Sigmoid colon (tissue), 7 donors: ENCODE measurements around the gene SPRY2. TPM values are rescaled to one million over a fixed set of nuclear protein-coding genes. Genes with fewer than 3 reads are reported as not detected.

ENCODE experiments used
- DNase-seq: peaks from one replicate; pipeline ENCODE4 v3.0.0-alpha.2; 2019
- H3K27ac ChIP-seq, 4 donors: fragments of 200-600 bp; sonication (generic); one replicate each; pipeline ENCODE4 v1.5.1; 2016 to 2019; ENCODE audit warnings: mild to moderate bottlenecking in 1 of 4
- H3K27me3 ChIP-seq, 3 donors: fragments of 200-600 bp; sonication (generic); one replicate each; pipeline ENCODE4 v1.5.1; 2019; ENCODE audit warnings: mild to moderate bottlenecking in 1 of 3
- H3K36me3 ChIP-seq, 4 donors: fragments of 200-600 bp; sonication (generic); one replicate each; pipeline ENCODE4 v1.5.1; 2016 to 2019
- H3K4me1 ChIP-seq, 4 donors: fragments of 200-600 bp; sonication (generic); one replicate each; pipeline ENCODE4 v1.5.1; 2017 to 2019
- H3K4me3 ChIP-seq, 4 donors: fragments of 200-600 bp; sonication (generic); one replicate each; pipeline ENCODE4 v1.5.1; 2017 to 2019; ENCODE audit warnings: mild to moderate bottlenecking in 2 of 4, moderate library complexity in 1 of 4
- H3K9me3 ChIP-seq, 4 donors: fragments of 200-600 bp in 3 of 4; sonication (generic) in 3 of 4; one replicate each; pipeline versions ENCODE4 v1.5.1 to v1.6.1; 2013 to 2019
- CTCF ChIP-seq, 4 experiments: fragments of 450-650 bp in 3 of 4; fragments of 200-600 bp in 1 of 4; IDR thresholded peaks; one replicate each; pipeline ENCODE4 v1.5.1; 2016 to 2019; ENCODE audit warnings: antibody characterized with exemption in 4 of 4, mild to moderate bottlenecking in 3 of 4, moderate library complexity in 2 of 4
- EP300 ChIP-seq, 4 donors: sonication (generic); formaldehyde crosslinking; IDR thresholded peaks; one replicate each; pipeline ENCODE4 v1.6.1; 2017; ENCODE audit warnings: antibody characterized with exemption in 4 of 4
- POLR2A ChIP-seq, 2 donors: fragments of 450-650 bp; IDR thresholded peaks; one replicate each; pipeline ENCODE4 v1.6.1; 2016; ENCODE audit warnings: antibody characterized with exemption in 2 of 2, mild to moderate bottlenecking in 2 of 2, moderate library complexity in 2 of 2
- POLR2AphosphoS5 ChIP-seq, 4 donors: sonication (generic); formaldehyde crosslinking; IDR thresholded peaks; one replicate each; pipeline ENCODE4 v1.6.1; 2017; ENCODE audit warnings: antibody characterized with exemption in 4 of 4
- WGBS, 2 donors: extraction: QIAGEN DNeasy Blood & Tissue Kit; methylation state at CpG; one replicate each; pipeline ENCODE4 v1.1.7; 2013; 5-methylcytosine and 5-hydroxymethylcytosine counted together
- intact Hi-C: fragments of 100-400 bp; cut with DNase I; formaldehyde crosslinking; loops from one replicate; pipeline ENCODE4 v1.15.1; 2023
- polyA plus RNA-seq, 3 donors: library from polyadenylated mRNA; stranded (reverse); fragments of 200-250 nt; gene quantifications; one replicate each; pipeline ENCODE4 v1.2.3, GENCODE V29; 2013
- total RNA-seq, 4 donors: library from RNA; depleted of rRNA; stranded (reverse); fragments of >200 nt; gene quantifications; one replicate each; pipeline ENCODE4 v1.1.0, GENCODE V29; 2016
- donor health status: healthy with polysubstance abuse.
- donor health status: Bipolar disorder and iron deficiency.
- donor health status: healthy.

The SPRY2 gene
- total and polyA plus RNA-seq, 7 donors: 27.7 to 74.2 (median 33.5) TPM

GRCh38 chr13:80338781-80339562 lies 2.0 kb downstream of the SPRY2 start:
- Histone ChIP-seq H3K36me3 (peaks cover 0 to 19% (median 2%) of the 10 kb centered on the region in 4 donors), H3K4me1 (peaks cover 0 to 15% (median 10%) of the 10 kb centered on the region in 4 donors), H3K27me3 (no peaks in the 10 kb centered on the region), H3K9me3 (no peaks in the 10 kb centered on the region), H3K4me3 (peak overlapping the region; percentile 63 to 73 (median 67)), H3K27ac (peak overlapping the region; percentile 88 to 92 (median 90))
- TF ChIP-seq POLR2A (IDR thresholded peaks at IDR 0.05) (peak in 1 of 2 donors; percentile 47), CTCF (IDR thresholded peaks at IDR 0.05) (no peak), POLR2AphosphoS5 (IDR thresholded peaks at IDR 0.05) (peak in 3 of 4 donors; percentile 21 to 67 (median 64)), EP300 (IDR thresholded peaks at IDR 0.05) (no peak)
- intact Hi-C loops: no loop called here
- WGBS, 2 donors: 1% methylated on average over 40 of the region's 40 CpGs
- DNase-seq: peak; percentile 85

- Histone ChIP-seq H3K4me3 (peak overlapping the region; percentile 63 to 73 (median 67)), H3K36me3 (peaks cover 0 to 24% (median 2%) of the 10 kb centered on the region in 4 donors), H3K27ac (peak overlapping the region; percentile 88 to 92 (median 90)), H3K27me3 (no peaks in the 10 kb centered on the region), H3K4me1 (peaks cover 0 to 11% (median 7%) of the 10 kb centered on the region in 4 donors), H3K9me3 (no peaks in the 10 kb centered on the region)
- DNase-seq: no peak
- TF ChIP-seq CTCF (IDR thresholded peaks at IDR 0.05) (no peak), POLR2AphosphoS5 (IDR thresholded peaks at IDR 0.05) (no peak)
- WGBS, 2 donors: 13 to 60% methylated on average over 26 of the region's 26 CpGs
- intact Hi-C loops: no loop called here
Measured at GRCh38 chr13:80337288-80338081, 3.4 kb downstream of the SPRY2 start.

GRCh38 chr13:80336776-80337287 lies 4.1 kb downstream of the SPRY2 start:
- no peaks in the 10 kb centered on the region for H3K27me3 ChIP-seq
- 13 to 60% methylated on average over 9 of the region's 9 CpGs for WGBS, 2 donors
- intact Hi-C loops: no loop called here
- H3K4me3 ChIP-seq: peak overlapping the region; percentile 63 to 73 (median 67)
- H3K36me3 ChIP-seq: peaks cover 0 to 24% (median 2%) of the 10 kb centered on the region in 4 donors
- H3K4me1 ChIP-seq: peaks cover 0 to 7% (median 2%) of the 10 kb centered on the region in 4 donors
- TF ChIP-seq CTCF (IDR thresholded peaks at IDR 0.05) (no peak), POLR2AphosphoS5 (IDR thresholded peaks at IDR 0.05) (no peak), EP300 (IDR thresholded peaks at IDR 0.05) (no peak), POLR2A (IDR thresholded peaks at IDR 0.05) (no peak)
- DNase-seq: no peak
- H3K9me3 ChIP-seq: no peaks in the 10 kb centered on the region
- H3K27ac ChIP-seq: peak overlapping the region; percentile 88 to 92 (median 90)

- peak overlapping the region in 3 of 4 donors; percentile 88 to 92 (median 92) for H3K27ac ChIP-seq
- intact Hi-C loops: no loop called here
- H3K36me3 ChIP-seq: peaks cover 0 to 24% (median 2%) of the 10 kb centered on the region in 4 donors
- H3K27me3 ChIP-seq: no peaks in the 10 kb centered on the region
- no peaks in the 10 kb centered on the region for H3K9me3 ChIP-seq
- peak overlapping the region; percentile 63 to 73 (median 67) for H3K4me3 ChIP-seq
- no peak for TF ChIP-seq POLR2AphosphoS5 (IDR thresholded peaks at IDR 0.05)
- TF ChIP-seq CTCF (IDR thresholded peaks at IDR 0.05): no peak
- no peak for TF ChIP-seq EP300 (IDR thresholded peaks at IDR 0.05)
- no peak for TF ChIP-seq POLR2A (IDR thresholded peaks at IDR 0.05)
- DNase-seq: no peak
- 18 to 54% methylated on average over 2 of the region's 2 CpGs for WGBS, 2 donors
- peaks cover 0 to 7% (median 0%) of the 10 kb centered on the region in 4 donors for H3K4me1 ChIP-seq
Measured at GRCh38 chr13:80336370-80336769, 4.6 kb downstream of the SPRY2 start.
